ENCODE data around the gene TMEM14C.

Gene TMEM14C

GRCh38 chr6:10779076-10779475 is 56.2 kb downstream of the TMEM14C start:
- no peak overlapping the region for H3K27ac ChIP-seq
- no peak for TF ChIP-seq CTCF (conservative IDR thresholded peaks at IDR 0.05)

All from VCaP (cell line).